Neutrophil (primary cell): ENCODE measurements around the gene C11orf58.

Experiments used
- H3K27ac ChIP-seq: fragments of 200-600 bp; sonication (generic); 2 replicates; pipeline ENCODE4 v1.5.1; 2016; ENCODE audit warnings: mild to moderate bottlenecking, moderate library complexity
- H3K27me3 ChIP-seq: fragments of 200-600 bp; sonication (generic); 2 replicates; pipeline ENCODE4 v1.6.0; 2016; ENCODE audit warnings: mild to moderate bottlenecking
- H3K36me3 ChIP-seq: fragments of 200-600 bp; sonication (generic); 2 replicates; pipeline ENCODE4 v1.5.1; 2017
- H3K4me1 ChIP-seq, 2 experiments: fragments of 200-600 bp in 1 of 2; sonication (generic) in 1 of 2; 1 replicate in 1 of 2; 2 replicates in 1 of 2; pipeline versions ENCODE4 v1.5.1 to v1.6.1; 2013 to 2016; ENCODE audit warnings: low read depth in 1 of 2, low read length in 1 of 2, mild to moderate bottlenecking in 1 of 2, moderate library complexity in 1 of 2; ENCODE audit not compliant: control insufficient read depth in 1 of 2, insufficient read depth in 1 of 2
- H3K4me3 ChIP-seq, 2 experiments: fragments of 200-600 bp in 1 of 2; sonication (generic) in 1 of 2; 1 replicate in 1 of 2; 2 replicates in 1 of 2; pipeline ENCODE4 v1.5.1; 2013 to 2016; ENCODE audit warnings: low read depth in 1 of 2, low read length in 1 of 2, mild to moderate bottlenecking in 1 of 2, moderate library complexity in 1 of 2
- H3K9me3 ChIP-seq: fragments of 200-600 bp; sonication (generic); 2 replicates; pipeline ENCODE4 v1.5.1; 2016
- TF ChIP-seq, protein P1 (sequence below): fragments of 200-600 bp; sonication (generic); IDR thresholded peaks from 2 replicates; pipeline ENCODE4 v1.5.1; 2016; ENCODE audit warnings: antibody characterized with exemption

Gene C11orf58

DNA sequence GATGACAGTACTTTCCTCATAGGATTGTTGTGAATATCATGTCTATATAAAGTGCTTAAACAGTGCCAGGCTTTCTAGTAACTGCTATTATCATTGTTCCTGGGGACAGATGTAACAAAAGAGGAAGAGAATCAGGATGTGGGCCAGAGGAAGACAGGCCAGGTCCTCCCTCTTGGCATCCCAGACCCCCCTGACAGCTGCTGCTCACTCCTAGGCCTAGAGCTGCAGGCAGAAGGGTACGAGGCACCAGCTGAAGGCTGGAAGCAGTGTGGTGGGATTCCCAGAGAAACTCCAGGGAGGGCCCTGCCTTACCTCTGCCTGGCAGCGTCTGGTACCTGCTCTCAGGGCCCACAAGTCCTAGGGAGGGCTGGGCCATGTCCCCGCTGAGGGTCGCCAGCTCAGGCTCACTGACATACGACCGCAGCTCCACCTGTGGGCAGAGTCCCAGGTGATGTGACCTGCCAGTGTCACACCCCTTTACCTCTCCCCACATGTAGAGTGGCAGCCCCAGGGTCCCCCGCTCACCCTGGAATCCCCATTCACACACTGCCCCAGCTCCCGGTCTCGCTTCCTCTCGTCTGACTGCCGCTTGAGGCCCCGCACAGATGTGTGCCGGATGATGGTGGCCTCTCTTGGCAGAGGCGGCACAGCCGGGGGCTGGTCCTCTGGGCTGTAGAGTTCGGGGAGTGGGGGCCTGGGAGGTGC, 52.2 kb downstream of the C11orf58 start:
- peaks cover 18 to 25% of the 10 kb centered on the region in 2 experiments for H3K4me1 ChIP-seq
- no peaks in the 10 kb centered on the region for H3K9me3 ChIP-seq

DNA sequence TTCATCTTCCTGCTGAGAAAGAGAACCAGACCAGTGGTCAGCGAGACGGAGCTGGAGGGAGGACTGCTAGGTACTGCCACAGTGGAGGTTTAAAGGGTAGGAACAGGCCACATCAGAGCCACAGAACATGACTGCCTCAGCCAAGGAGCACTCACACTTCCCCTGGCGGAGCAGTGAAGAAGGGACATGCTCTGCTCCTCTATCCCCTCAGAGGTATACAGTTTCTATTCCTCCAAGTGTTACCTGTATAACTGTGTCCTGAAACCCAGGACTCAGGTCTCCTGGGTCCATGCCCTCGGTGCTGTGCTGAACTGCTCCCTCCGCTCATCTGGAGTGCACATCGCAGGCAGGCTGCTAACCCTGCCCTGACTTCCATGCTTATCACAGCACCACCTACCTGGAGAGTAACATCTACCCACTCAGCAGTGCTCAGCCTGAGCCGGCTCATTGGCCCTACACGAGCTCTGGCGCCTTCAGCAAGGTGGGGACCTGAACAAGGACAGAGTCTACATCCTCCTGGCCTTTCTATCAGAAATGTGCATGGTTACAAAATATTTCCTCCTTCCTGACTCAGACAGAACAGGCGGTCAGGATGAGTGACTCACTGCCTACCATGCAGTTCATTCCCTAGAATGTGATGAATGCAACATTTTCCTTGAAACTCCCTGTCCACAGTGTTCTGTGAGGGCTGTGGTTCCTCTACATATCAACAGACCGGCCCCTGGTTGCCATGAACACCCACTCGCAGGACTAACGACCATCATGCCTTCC, 52.9 kb downstream of the C11orf58 start:
- Histone ChIP-seq H3K36me3 (no peaks in the 10 kb centered on the region), H3K9me3 (no peaks in the 10 kb centered on the region), H3K27ac (no peak overlapping the region), H3K27me3 (no peaks in the 10 kb centered on the region), H3K4me3 (no peak overlapping the region), H3K4me1 (peaks cover 18 to 22% of the 10 kb centered on the region in 2 experiments)
- TF ChIP-seq, protein P1, sequence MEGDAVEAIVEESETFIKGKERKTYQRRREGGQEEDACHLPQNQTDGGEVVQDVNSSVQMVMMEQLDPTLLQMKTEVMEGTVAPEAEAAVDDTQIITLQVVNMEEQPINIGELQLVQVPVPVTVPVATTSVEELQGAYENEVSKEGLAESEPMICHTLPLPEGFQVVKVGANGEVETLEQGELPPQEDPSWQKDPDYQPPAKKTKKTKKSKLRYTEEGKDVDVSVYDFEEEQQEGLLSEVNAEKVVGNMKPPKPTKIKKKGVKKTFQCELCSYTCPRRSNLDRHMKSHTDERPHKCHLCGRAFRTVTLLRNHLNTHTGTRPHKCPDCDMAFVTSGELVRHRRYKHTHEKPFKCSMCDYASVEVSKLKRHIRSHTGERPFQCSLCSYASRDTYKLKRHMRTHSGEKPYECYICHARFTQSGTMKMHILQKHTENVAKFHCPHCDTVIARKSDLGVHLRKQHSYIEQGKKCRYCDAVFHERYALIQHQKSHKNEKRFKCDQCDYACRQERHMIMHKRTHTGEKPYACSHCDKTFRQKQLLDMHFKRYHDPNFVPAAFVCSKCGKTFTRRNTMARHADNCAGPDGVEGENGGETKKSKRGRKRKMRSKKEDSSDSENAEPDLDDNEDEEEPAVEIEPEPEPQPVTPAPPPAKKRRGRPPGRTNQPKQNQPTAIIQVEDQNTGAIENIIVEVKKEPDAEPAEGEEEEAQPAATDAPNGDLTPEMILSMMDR = no peak

More for the DNA sequence above, 52.2 kb downstream of the C11orf58 start:
- Histone ChIP-seq H3K27ac (no peak overlapping the region), H3K4me3 (no peak overlapping the region), H3K36me3 (no peaks in the 10 kb centered on the region), H3K27me3 (no peaks in the 10 kb centered on the region)
- TF ChIP-seq, protein P1 = no peak

DNA sequence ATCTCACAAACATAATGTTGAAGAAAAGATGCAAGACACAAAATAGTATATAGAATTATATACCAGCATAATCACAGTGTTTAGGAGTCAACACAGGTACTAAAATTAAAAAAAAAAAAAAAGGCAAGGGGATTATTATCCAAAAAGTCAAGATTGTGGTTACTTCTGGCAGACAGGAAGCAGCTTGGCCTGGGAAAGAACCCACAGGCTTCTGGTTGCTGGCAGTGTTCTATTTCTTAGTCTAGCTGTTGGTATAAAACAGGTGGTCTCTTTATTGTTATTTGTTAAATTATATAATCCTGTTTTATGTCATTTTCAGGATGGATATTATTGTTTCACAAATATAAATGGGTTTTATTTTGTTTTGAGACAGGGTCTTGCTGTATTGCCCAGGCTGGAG, 54.0 kb downstream of the C11orf58 start:
- TF ChIP-seq, protein P1 = no peak
- Histone ChIP-seq H3K4me3 (no peak overlapping the region), H3K4me1 (peaks cover 18 to 22% of the 10 kb centered on the region in 2 experiments), H3K9me3 (no peaks in the 10 kb centered on the region), H3K27me3 (no peaks in the 10 kb centered on the region), H3K36me3 (no peaks in the 10 kb centered on the region), H3K27ac (no peak overlapping the region)

DNA sequence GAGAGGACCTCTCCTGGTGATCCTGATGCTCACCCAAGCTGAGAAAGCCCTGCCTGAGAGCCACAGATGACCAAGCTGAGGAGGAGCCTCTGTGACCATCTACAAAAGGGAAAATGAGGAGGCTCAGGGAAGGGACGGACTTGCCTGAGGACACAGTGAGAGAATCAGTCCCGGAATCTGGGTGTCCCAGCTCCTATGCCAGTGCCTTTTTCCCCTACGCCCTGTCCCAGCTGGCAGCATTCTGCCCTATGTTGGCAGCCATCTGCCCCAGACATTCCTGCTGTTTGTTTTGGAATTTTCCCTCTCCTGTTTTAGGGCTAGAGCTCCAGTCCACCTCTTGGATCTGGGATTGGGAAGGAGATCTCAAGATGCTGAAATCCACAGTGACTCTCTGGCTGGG, 54.6 kb downstream of the C11orf58 start:
- no peaks in the 10 kb centered on the region for H3K9me3 ChIP-seq
- H3K27ac ChIP-seq = no peak overlapping the region
- H3K4me1 ChIP-seq = peaks cover 18 to 22% of the 10 kb centered on the region in 2 experiments
- H3K36me3 ChIP-seq = no peaks in the 10 kb centered on the region
- H3K4me3 ChIP-seq = no peak overlapping the region
- no peaks in the 10 kb centered on the region for H3K27me3 ChIP-seq
- TF ChIP-seq, protein P1 = no peak

DNA sequence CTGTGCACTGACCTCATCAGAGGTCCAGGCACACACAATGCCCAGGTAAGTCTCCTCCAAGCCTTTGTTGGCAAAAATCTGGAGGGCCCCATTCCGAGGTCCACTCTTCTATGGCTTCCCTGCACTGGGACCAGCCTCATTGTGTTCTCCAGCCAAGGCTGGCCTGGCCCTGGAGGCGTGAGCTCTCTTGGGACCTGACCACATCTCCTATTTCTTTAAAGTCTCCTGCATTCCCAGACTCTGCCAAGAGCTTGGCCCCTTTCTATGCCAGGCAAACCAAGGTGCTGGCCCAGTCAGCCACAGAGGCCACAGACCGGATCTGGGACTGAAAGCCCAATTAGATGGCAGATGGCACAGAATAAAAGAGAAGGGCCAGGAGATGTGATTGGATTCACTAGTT, 55.1 kb downstream of the C11orf58 start:
- no peaks in the 10 kb centered on the region for H3K27me3 ChIP-seq
- peaks cover 18 to 22% of the 10 kb centered on the region in 2 experiments for H3K4me1 ChIP-seq
- no peaks in the 10 kb centered on the region for H3K9me3 ChIP-seq
- TF ChIP-seq, protein P1 = no peak
- H3K36me3 ChIP-seq = no peaks in the 10 kb centered on the region
- no peak overlapping the region for H3K4me3 ChIP-seq
- H3K27ac ChIP-seq = no peak overlapping the region
